AG10803 (cell line): ENCODE measurements around the gene DNAJC1.

Experiments used
- DNase-seq: peaks from one replicate; pipeline ENCODE4 v3.0.0; 2010; ENCODE audit warnings: low read depth
- H3K4me3 ChIP-seq: 2 replicates; pipeline ENCODE4 v1.5.1; 2011; ENCODE audit warnings: mild to moderate bottlenecking, low read length, control low read depth
- TF ChIP-seq, protein P1 (sequence below): conservative IDR thresholded peaks from 2 replicates; pipeline ENCODE4 v1.5.1; 2011; ENCODE audit warnings: mild to moderate bottlenecking, low read length, control low read depth, inconsistent platforms

Gene DNAJC1

DNA sequence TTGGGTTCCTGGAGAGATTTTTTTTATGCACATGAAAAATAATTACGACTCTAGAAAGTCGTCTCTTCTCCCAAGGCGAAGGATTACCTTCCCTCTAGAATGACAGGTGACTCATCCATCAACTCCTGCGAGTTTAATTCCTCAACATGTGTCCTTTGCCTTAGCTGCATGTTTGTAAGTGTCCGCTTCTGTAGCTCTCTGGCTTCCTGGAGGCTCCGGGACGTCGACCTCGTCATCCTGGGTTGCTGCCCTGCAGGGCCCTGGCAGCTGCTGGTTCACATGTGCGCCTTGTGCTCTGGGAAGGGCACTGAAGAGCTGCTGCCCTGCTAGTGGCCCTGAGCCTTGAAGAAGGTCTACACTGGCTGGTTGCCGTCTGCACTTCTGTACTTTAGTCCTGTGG is 259.3 kb downstream of the DNAJC1 start:
- no peak for DNase-seq
- TF ChIP-seq, protein P1, sequence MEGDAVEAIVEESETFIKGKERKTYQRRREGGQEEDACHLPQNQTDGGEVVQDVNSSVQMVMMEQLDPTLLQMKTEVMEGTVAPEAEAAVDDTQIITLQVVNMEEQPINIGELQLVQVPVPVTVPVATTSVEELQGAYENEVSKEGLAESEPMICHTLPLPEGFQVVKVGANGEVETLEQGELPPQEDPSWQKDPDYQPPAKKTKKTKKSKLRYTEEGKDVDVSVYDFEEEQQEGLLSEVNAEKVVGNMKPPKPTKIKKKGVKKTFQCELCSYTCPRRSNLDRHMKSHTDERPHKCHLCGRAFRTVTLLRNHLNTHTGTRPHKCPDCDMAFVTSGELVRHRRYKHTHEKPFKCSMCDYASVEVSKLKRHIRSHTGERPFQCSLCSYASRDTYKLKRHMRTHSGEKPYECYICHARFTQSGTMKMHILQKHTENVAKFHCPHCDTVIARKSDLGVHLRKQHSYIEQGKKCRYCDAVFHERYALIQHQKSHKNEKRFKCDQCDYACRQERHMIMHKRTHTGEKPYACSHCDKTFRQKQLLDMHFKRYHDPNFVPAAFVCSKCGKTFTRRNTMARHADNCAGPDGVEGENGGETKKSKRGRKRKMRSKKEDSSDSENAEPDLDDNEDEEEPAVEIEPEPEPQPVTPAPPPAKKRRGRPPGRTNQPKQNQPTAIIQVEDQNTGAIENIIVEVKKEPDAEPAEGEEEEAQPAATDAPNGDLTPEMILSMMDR = no peak

GRCh38 chr10:21742740-21743412 is 260.7 kb downstream of the DNAJC1 start:
- TF ChIP-seq, protein P1 = no peak
- H3K4me3 ChIP-seq = no peak overlapping the region
- no peak for DNase-seq

More for the DNA sequence above, 259.3 kb downstream of the DNAJC1 start:
- H3K4me3 ChIP-seq = no peak overlapping the region

GRCh38 chr10:21740989-21741388 is 262.5 kb downstream of the DNAJC1 start:
- TF ChIP-seq, protein P1 = no peak
- H3K4me3 ChIP-seq = no peak overlapping the region
- DNase-seq = no peak

DNA sequence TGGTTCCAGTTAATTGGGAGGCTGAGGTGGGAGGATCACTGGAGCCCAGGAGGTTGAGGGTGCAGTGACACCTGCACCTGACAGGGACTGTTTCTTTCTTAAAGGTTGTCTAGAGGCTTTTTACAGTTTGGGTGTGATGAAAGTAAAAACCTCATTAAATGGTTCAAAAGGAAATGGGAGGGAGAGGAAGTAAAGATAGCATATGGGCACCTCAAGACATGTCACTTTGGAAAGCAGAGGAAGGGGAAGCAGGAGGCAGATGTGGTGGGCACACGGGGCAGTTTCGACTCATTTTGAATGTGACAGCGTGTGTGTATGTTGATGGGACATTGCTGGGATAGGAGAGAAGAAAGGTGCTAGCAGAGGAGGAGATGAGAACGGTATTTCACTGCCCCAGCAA is 266.4 kb downstream of the DNAJC1 start:
- no peak for DNase-seq
- TF ChIP-seq, protein P1 = no peak
- H3K4me3 ChIP-seq = no peak overlapping the region

- peak; percentile 9 for DNase-seq
- TF ChIP-seq, protein P1 = no peak
- no peak overlapping the region for H3K4me3 ChIP-seq
Measured at GRCh38 chr10:21733710-21734109, 269.8 kb downstream of the DNAJC1 start.

GRCh38 chr10:21732067-21732772 is 271.3 kb downstream of the DNAJC1 start:
- no peak overlapping the region for H3K4me3 ChIP-seq
- TF ChIP-seq, protein P1 = peak; percentile 93
- DNase-seq = peak; percentile 78

DNA sequence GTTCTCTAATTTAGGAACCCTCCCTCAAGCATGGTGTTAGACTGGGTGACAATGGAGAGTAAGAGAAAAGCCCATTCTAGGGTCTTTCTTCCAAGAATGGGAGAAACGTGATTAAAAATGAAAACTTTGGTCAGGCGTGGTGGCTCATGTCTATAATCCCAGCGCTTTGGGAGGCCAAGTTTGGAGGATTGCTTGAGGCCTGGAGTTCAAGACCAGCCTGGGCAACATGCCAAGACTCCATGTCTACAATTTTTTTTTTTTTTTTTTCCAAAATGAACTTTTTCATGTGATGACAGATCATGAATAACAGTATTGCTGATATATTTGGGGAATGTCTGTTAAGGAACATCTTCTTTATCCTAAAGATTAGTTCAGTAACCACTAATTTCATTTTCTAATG is 274.9 kb downstream of the DNAJC1 start:
- H3K4me3 ChIP-seq = no peak overlapping the region
- DNase-seq = no peak
- TF ChIP-seq, protein P1 = no peak
